Parathyroid adenoma (tissue), 2 donors: ENCODE measurements around the gene LRP6.

Experiments
- H2AFZ ChIP-seq: fragments of 300-600 bp; sonication (generic); one replicate; pipeline ENCODE4 v1.7.0; 2017; ENCODE audit warnings: antibody characterized with exemption, mild to moderate bottlenecking
- H3K27ac ChIP-seq: fragments of 300-600 bp; sonication (generic); one replicate; pipeline ENCODE4 v1.7.0; 2017
- H3K27me3 ChIP-seq: fragments of 300-600 bp; sonication (generic); one replicate; pipeline ENCODE4 v1.7.0; 2017; ENCODE audit warnings: low read length; ENCODE audit not compliant: control insufficient read depth, insufficient read depth
- H3K36me3 ChIP-seq: fragments of 300-600 bp; sonication (generic); one replicate; pipeline ENCODE4 v1.7.0; 2017; ENCODE audit warnings: low read length; ENCODE audit not compliant: control insufficient read depth, insufficient read depth
- H3K4me1 ChIP-seq: fragments of 300-600 bp; sonication (generic); one replicate; pipeline ENCODE4 v1.7.0; 2017; ENCODE audit warnings: control low read depth
- H3K4me2 ChIP-seq: fragments of 300-600 bp; sonication (generic); one replicate; pipeline ENCODE4 v1.7.0; 2017; ENCODE audit warnings: low read length
- H3K4me3 ChIP-seq: fragments of 300-600 bp; sonication (generic); one replicate; pipeline ENCODE4 v1.7.0; 2017; ENCODE audit warnings: low read depth, low read length
- H3K79me2 ChIP-seq: fragments of 300-600 bp; sonication (generic); one replicate; pipeline ENCODE4 v1.7.0; 2017; ENCODE audit warnings: control low read depth
- H3K9ac ChIP-seq: fragments of 300-600 bp; sonication (generic); one replicate; pipeline ENCODE4 v1.7.0; 2017; ENCODE audit warnings: mild to moderate bottlenecking
- H3K9me3 ChIP-seq: fragments of 300-600 bp; sonication (generic); one replicate; pipeline ENCODE4 v1.7.0; 2017; ENCODE audit warnings: low read length; ENCODE audit not compliant: control insufficient read depth
- CTCF ChIP-seq: fragments of 300-600 bp; sonication (generic); IDR thresholded peaks from one replicate; pipeline ENCODE4 v1.7.0; 2017; ENCODE audit warnings: antibody characterized with exemption, mild to moderate bottlenecking
- donor health status: primary hyperparathyroidism.

Gene LRP6

GRCh38 chr12:12181511-12181910, 85.3 kb downstream of the LRP6 start:
- H3K27ac ChIP-seq = no peak overlapping the region
- H3K36me3 ChIP-seq = no peaks in the 10 kb centered on the region
- no peaks in the 10 kb centered on the region for H3K9me3 ChIP-seq
- H2AFZ ChIP-seq = no peak overlapping the region
- peaks cover 8% of the 10 kb centered on the region for H3K4me1 ChIP-seq
- no peak for TF ChIP-seq CTCF
- H3K79me2 ChIP-seq = peaks cover 12% of the 10 kb centered on the region
- H3K4me3 ChIP-seq = no peak overlapping the region
- H3K27me3 ChIP-seq = no peaks in the 10 kb centered on the region
- H3K4me2 ChIP-seq = no peak overlapping the region
- H3K9ac ChIP-seq = no peak overlapping the region

GRCh38 chr12:12180575-12180974, 86.3 kb downstream of the LRP6 start:
- no peak for TF ChIP-seq CTCF
- H3K9me3 ChIP-seq = no peaks in the 10 kb centered on the region
- H3K4me3 ChIP-seq = no peak overlapping the region
- no peak overlapping the region for H3K4me2 ChIP-seq
- H3K9ac ChIP-seq = no peak overlapping the region
- peaks cover 8% of the 10 kb centered on the region for H3K4me1 ChIP-seq
- H3K36me3 ChIP-seq = no peaks in the 10 kb centered on the region
- H2AFZ ChIP-seq = no peak overlapping the region
- no peaks in the 10 kb centered on the region for H3K27me3 ChIP-seq
- H3K79me2 ChIP-seq = peaks cover 8% of the 10 kb centered on the region
- H3K27ac ChIP-seq = no peak overlapping the region

GRCh38 chr12:12180136-12180535, 86.7 kb downstream of the LRP6 start:
- Histone ChIP-seq H3K4me2 (no peak overlapping the region), H3K27ac (no peak overlapping the region), H3K36me3 (no peaks in the 10 kb centered on the region)

GRCh38 chr12:12178559-12178958, 88.3 kb downstream of the LRP6 start:
- TF ChIP-seq CTCF = no peak
- no peaks in the 10 kb centered on the region for H3K9me3 ChIP-seq
- H3K79me2 ChIP-seq = peaks cover 5% of the 10 kb centered on the region
- no peak overlapping the region for H3K27ac ChIP-seq
- no peaks in the 10 kb centered on the region for H3K36me3 ChIP-seq
- H3K4me1 ChIP-seq = peaks cover 8% of the 10 kb centered on the region
- no peak overlapping the region for H3K4me3 ChIP-seq
- no peak overlapping the region for H3K9ac ChIP-seq
- no peak overlapping the region for H2AFZ ChIP-seq
- H3K27me3 ChIP-seq = no peaks in the 10 kb centered on the region
- no peak overlapping the region for H3K4me2 ChIP-seq

More at GRCh38 chr12:12180136-12180535, 86.7 kb downstream of the LRP6 start:
- Histone ChIP-seq H3K4me3 (no peak overlapping the region), H3K4me1 (peaks cover 8% of the 10 kb centered on the region), H3K79me2 (peaks cover 8% of the 10 kb centered on the region), H2AFZ (no peak overlapping the region), H3K27me3 (no peaks in the 10 kb centered on the region), H3K9ac (no peak overlapping the region), H3K9me3 (no peaks in the 10 kb centered on the region)
- TF ChIP-seq CTCF = no peak

GRCh38 chr12:12176402-12176801, 90.4 kb downstream of the LRP6 start:
- Histone ChIP-seq H3K36me3 (no peaks in the 10 kb centered on the region), H2AFZ (no peak overlapping the region), H3K79me2 (peaks cover 5% of the 10 kb centered on the region), H3K9ac (no peak overlapping the region), H3K4me2 (no peak overlapping the region), H3K27me3 (no peaks in the 10 kb centered on the region), H3K27ac (no peak overlapping the region), H3K4me3 (no peak overlapping the region), H3K9me3 (no peaks in the 10 kb centered on the region), H3K4me1 (peaks cover 5% of the 10 kb centered on the region)
- no peak for TF ChIP-seq CTCF
